CD4-positive, alpha-beta T cell (primary cell): Measurements from ENCODE around the gene AMACR. TPM values are rescaled to one million over a fixed set of nuclear protein-coding genes. Genes with fewer than 3 reads are reported as not detected.

Source experiments
- ATAC-seq: fragments of 200-7000 bp; cut with Tn5 transposase; one replicate; pipeline ENCODE4 v1.10.0; 2022; ENCODE audit warnings: mild to moderate bottlenecking; ENCODE audit not compliant: poor library complexity
- CTCF ChIA-PET: fragments of 350-600 bp; sonication (Branson Sonifier 250); formaldehyde crosslinking; loops from one replicate; lab custom pipeline; 2021; ENCODE audit warnings: antibody characterized with exemption, inconsistent platforms; lab: Charles Lee
- POLR2A ChIA-PET: fragments of 350-600 bp; sonication (Branson Sonifier 250); formaldehyde crosslinking; loops from one replicate; lab custom pipeline; 2021; ENCODE audit warnings: antibody characterized with exemption, inconsistent platforms; lab: Charles Lee
- DNase-seq, 14 experiments: peaks; one replicate each; pipeline ENCODE4 v3.0.0-alpha.2; 2013 to 2020; ENCODE audit warnings: mixed read lengths in 2 of 14
- H3K27ac ChIP-seq, 2 donors: one replicate each; pipeline versions ENCODE4 v1.5.1 to v1.7.0; 2013; ENCODE audit warnings: low read length in 2 of 2, low read depth in 1 of 2, mild to moderate bottlenecking in 1 of 2
- H3K27me3 ChIP-seq, 2 experiments: 1 replicate in 1 of 2; 2 replicates in 1 of 2; pipeline versions ENCODE4 v1.6.1 to v1.7.0; 2013; ENCODE audit warnings: low read length in 2 of 2, control low read depth in 1 of 2, mild to moderate bottlenecking in 1 of 2, moderate library complexity in 1 of 2; ENCODE audit not compliant: insufficient read depth in 2 of 2, control insufficient read depth in 1 of 2
- H3K36me3 ChIP-seq: one replicate; pipeline ENCODE4 v1.6.1; 2013; ENCODE audit warnings: low read length, control low read depth; ENCODE audit not compliant: insufficient read depth
- H3K4me1 ChIP-seq: one replicate; pipeline ENCODE4 v1.6.1; 2013; ENCODE audit warnings: low read length, control low read depth; ENCODE audit not compliant: insufficient read depth
- H3K4me3 ChIP-seq: one replicate; pipeline ENCODE4 v1.5.1; 2013; ENCODE audit warnings: mild to moderate bottlenecking, low read length, moderate library complexity
- H3K9me3 ChIP-seq, 2 experiments: 1 replicate in 1 of 2; 2 replicates in 1 of 2; pipeline versions ENCODE4 v1.6.1 to v1.7.0; 2013; ENCODE audit warnings: low read length in 2 of 2, mild to moderate bottlenecking in 2 of 2, control low read depth in 1 of 2, moderate library complexity in 1 of 2; ENCODE audit not compliant: control insufficient read depth in 1 of 2, insufficient read depth in 1 of 2
- H3K27ac Mint-ChIP-seq: one replicate; pipeline ENCODE4 v1.8.0; 2020; ENCODE audit warnings: mixed read lengths
- H3K27me3 Mint-ChIP-seq: one replicate; pipeline ENCODE4 v1.8.0; 2021; ENCODE audit warnings: mixed read lengths
- H3K36me3 Mint-ChIP-seq: one replicate; pipeline ENCODE4 v1.8.0; 2021; ENCODE audit warnings: low read depth, mixed read lengths
- H3K4me1 Mint-ChIP-seq: one replicate; pipeline ENCODE4 v1.8.0; 2021; ENCODE audit warnings: low read depth, mixed read lengths
- H3K4me3 Mint-ChIP-seq: one replicate; pipeline ENCODE4 v1.8.0; 2020; ENCODE audit warnings: mild to moderate bottlenecking, mixed read lengths
- H3K9me3 Mint-ChIP-seq: one replicate; pipeline ENCODE4 v1.8.0; 2020; ENCODE audit warnings: mixed read lengths
- intact Hi-C, 2 experiments: fragments of 100-400 bp; cut with DNase I in 1 of 2; cut with micrococcal nuclease in 1 of 2; formaldehyde crosslinking; loops; one replicate each; pipeline versions ENCODE4 v1.15.1 to v1.9.0; 2023 to 2025; cut with DNase I, micrococcal nuclease
- total RNA-seq, 174 experiments: library from RNA in 2 of 174; stranded (reverse) in 2 of 174; gene quantifications; one replicate each; pipeline ENCODE4 v1.2.3 and lab custom pipeline; 2021 to 2026
- TF ChIP-seq, protein P1 (sequence below): fragments of 200-600 bp; IDR thresholded peaks from one replicate; pipeline ENCODE4 v1.8.0; 2022; ENCODE audit warnings: antibody characterized with exemption, mild to moderate bottlenecking

Gene AMACR
- total RNA-seq, 2 experiments from 2014 or later: 1.3 to 1.4 TPM

DNA sequence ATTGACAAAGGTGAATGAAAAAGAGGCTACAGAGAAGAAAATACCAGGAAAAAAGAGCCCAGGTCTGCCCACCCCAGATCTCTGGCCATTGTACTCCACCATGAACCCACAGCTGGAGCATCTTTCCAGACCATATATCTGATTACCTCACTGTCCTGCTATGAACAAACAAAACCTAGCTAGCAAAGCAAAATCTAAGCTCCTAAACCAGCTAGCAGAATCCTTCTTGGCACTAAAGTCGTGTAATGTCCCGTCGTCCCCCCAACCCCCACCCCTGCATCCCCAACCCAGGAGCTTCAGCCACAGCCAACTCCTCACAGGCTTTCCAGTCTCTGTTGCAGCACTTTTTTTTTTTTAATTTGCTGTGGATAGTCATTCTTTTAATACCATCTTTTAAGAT, 32.6 kb upstream of the AMACR start:
- Histone ChIP-seq H3K27ac (no peak overlapping the region), H3K4me1 (peaks cover 4% of the 10 kb centered on the region), H3K27me3 (no peaks in the 10 kb centered on the region), H3K36me3 (peaks cover 2% of the 10 kb centered on the region), H3K4me3 (no peak overlapping the region), H3K9me3 (no peaks in the 10 kb centered on the region)
- no peak overlapping the region for H3K4me3 Mint-ChIP-seq
- no peaks in the 10 kb centered on the region for H3K27me3 Mint-ChIP-seq
- TF ChIP-seq, protein P1, sequence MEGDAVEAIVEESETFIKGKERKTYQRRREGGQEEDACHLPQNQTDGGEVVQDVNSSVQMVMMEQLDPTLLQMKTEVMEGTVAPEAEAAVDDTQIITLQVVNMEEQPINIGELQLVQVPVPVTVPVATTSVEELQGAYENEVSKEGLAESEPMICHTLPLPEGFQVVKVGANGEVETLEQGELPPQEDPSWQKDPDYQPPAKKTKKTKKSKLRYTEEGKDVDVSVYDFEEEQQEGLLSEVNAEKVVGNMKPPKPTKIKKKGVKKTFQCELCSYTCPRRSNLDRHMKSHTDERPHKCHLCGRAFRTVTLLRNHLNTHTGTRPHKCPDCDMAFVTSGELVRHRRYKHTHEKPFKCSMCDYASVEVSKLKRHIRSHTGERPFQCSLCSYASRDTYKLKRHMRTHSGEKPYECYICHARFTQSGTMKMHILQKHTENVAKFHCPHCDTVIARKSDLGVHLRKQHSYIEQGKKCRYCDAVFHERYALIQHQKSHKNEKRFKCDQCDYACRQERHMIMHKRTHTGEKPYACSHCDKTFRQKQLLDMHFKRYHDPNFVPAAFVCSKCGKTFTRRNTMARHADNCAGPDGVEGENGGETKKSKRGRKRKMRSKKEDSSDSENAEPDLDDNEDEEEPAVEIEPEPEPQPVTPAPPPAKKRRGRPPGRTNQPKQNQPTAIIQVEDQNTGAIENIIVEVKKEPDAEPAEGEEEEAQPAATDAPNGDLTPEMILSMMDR: no peak
- ChIA-PET POLR2A (no interaction called here), CTCF (no interaction called here)
- DNase-seq (no peak), ATAC-seq (no peak)
- no peak overlapping the region for H3K27ac Mint-ChIP-seq
- H3K9me3 Mint-ChIP-seq: no peaks in the 10 kb centered on the region
- intact Hi-C loops: no loop called here
- H3K4me1 Mint-ChIP-seq: no peaks in the 10 kb centered on the region
- peaks cover 17% of the 10 kb centered on the region for H3K36me3 Mint-ChIP-seq

GRCh38 chr5:34039398-34040157, 31.7 kb upstream of the AMACR start:
- Histone ChIP-seq H3K4me3 (no peak overlapping the region), H3K4me1 (peaks cover 4% of the 10 kb centered on the region), H3K27me3 (no peaks in the 10 kb centered on the region), H3K9me3 (no peaks in the 10 kb centered on the region), H3K36me3 (peaks cover 11% of the 10 kb centered on the region), H3K27ac (no peak overlapping the region)
- intact Hi-C loops: no loop called here
- H3K27me3 Mint-ChIP-seq: no peaks in the 10 kb centered on the region
- H3K27ac Mint-ChIP-seq: no peak overlapping the region
- H3K4me1 Mint-ChIP-seq: no peaks in the 10 kb centered on the region
- DNase-seq (no peak), ATAC-seq (no peak)
- TF ChIP-seq, protein P1: no peak
- H3K36me3 Mint-ChIP-seq: peaks cover 26% of the 10 kb centered on the region
- ChIA-PET POLR2A (no interaction called here), CTCF (no interaction called here)
- H3K4me3 Mint-ChIP-seq: no peak overlapping the region
- no peaks in the 10 kb centered on the region for H3K9me3 Mint-ChIP-seq

- CTCF ChIA-PET: no interaction called here
- H3K27me3 ChIP-seq: no peaks in the 10 kb centered on the region
- no peak overlapping the region for H3K27ac Mint-ChIP-seq
- H3K27ac ChIP-seq: no peak overlapping the region
- POLR2A ChIA-PET: no interaction called here
- TF ChIP-seq, protein P1: no peak
- peaks cover 32% of the 10 kb centered on the region for H3K36me3 Mint-ChIP-seq
- intact Hi-C loops: no loop called here
- no peaks in the 10 kb centered on the region for H3K4me1 ChIP-seq
- H3K9me3 Mint-ChIP-seq: no peaks in the 10 kb centered on the region
- H3K9me3 ChIP-seq: no peaks in the 10 kb centered on the region
- H3K4me3 ChIP-seq: no peak overlapping the region
- peaks cover 14% of the 10 kb centered on the region for H3K36me3 ChIP-seq
- H3K4me3 Mint-ChIP-seq: no peak overlapping the region
- DNase-seq (no peak), ATAC-seq (no peak)
- H3K27me3 Mint-ChIP-seq: no peaks in the 10 kb centered on the region
- H3K4me1 Mint-ChIP-seq: no peaks in the 10 kb centered on the region
These were observed 31.0 kb upstream of the AMACR start for GRCh38 chr5:34038838-34039237.
